ENCODE measurements around the gene S100A2.
"Not testable (repeated sequence)": the region's sequence is repeated elsewhere in the genome, so short reads cannot be mapped to it uniquely, and the experiment has no call there.

The S100A2 gene

DNA sequence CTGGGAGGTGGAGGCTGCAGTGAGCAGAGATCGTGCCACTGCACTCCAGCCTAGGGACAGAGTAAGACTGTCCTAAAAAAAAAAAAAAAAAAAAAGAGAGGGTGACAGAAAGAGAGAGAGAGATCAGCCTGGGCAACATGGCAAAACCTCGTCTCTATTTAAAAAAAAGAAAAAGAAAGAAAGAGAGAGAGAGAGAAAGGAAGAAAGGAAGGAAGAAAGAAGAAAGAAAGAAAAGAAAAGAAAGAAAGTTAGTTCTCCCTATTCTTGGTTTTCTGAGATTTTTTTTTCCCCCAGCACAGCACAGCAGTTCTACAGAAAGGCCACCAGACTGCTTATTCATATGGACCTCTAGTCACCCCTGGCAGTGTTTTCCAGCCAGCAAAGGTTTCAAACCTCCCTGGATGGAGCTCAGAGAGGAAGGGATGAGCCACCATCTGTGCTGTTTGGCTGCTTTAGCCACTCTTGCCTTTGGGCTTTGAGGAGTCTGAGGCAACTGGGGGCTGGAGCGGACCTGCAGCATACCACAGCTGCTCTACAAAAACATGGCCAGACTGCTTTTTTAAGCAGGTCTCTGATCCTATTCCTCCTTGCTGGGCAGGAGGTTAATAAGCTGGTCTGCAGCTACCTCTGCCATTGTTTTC is 40.4 kb downstream of the S100A2 start:
- no peaks in the 10 kb centered on the region for H3K36me3 Mint-ChIP-seq (ENCODE audit: low read depth)

DNA sequence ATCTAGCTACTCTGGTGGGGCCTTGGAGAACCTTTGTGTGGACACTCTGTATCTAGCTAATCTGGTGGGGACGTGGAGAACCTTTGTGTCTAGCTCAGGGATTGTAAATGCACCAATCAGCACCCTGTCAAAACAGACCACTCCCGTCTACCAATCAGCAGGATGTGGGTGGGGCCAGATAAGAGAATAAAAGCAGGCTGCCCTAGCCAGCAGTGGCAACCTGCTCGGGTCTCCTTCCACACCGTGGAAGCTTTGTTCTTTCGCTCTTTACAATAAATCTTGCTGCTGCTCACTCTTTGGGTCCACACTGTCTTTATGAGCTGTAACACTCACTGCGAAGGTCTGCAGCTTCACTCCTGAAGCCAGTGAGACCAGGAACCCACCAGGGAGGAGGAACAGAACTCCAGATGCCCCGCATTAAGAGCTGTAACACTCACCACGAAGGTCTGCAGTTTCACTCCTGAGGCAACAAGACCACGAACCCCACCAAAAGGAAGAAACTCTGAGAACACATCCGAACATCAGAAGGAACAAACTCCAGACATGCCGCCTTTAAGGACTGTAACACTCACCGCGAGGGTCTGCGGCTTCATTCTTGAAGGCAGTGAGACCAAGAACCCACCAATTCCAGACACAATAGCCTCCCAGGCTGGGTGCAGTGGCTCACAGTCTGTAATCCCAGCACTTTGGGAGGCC is 43.1 kb downstream of the S100A2 start:
- not testable (repeated sequence) for H3K27ac Mint-ChIP-seq; H3K36me3 Mint-ChIP-seq (ENCODE audit: low read depth); H3K9me3 Mint-ChIP-seq; H3K4me1 Mint-ChIP-seq (ENCODE audit: low read depth); H3K27me3 Mint-ChIP-seq
- H3K4me3 Mint-ChIP-seq: peak overlapping the region; percentile 28

More for the DNA sequence above, 40.4 kb downstream of the S100A2 start:
- peaks cover 12% of the 10 kb centered on the region for H3K4me1 Mint-ChIP-seq (ENCODE audit: low read depth)
- no peak overlapping the region for H3K4me3 Mint-ChIP-seq
- H3K27ac Mint-ChIP-seq: peak overlapping the region; percentile 45
- H3K27me3 Mint-ChIP-seq: no peaks in the 10 kb centered on the region
- no peaks in the 10 kb centered on the region for H3K9me3 Mint-ChIP-seq

DNA sequence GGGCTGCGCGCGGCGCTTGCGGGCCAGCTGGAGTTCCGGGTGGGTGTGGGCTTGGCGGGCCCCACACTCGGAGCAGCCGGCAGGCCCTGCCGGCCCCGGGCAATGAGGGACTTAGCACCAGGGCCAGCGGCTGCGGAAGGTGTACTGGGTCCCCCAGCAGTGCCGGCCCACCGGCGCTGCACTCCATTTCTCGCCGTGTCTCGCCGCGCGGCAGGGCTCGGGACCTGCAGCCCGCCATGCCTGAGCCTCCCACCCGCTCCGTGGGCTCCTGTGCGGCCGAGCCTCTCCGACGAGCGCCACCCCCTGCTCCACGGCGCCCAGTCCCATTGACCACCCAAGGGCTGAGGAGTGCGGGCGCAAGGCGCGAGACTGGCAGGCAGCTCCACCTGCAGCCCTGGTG is 43.8 kb downstream of the S100A2 start:
- not testable (repeated sequence) for H3K4me1 Mint-ChIP-seq (ENCODE audit: low read depth); H3K27me3 Mint-ChIP-seq; H3K9me3 Mint-ChIP-seq; H3K27ac Mint-ChIP-seq; H3K4me3 Mint-ChIP-seq; H3K36me3 Mint-ChIP-seq (ENCODE audit: low read depth)

DNA sequence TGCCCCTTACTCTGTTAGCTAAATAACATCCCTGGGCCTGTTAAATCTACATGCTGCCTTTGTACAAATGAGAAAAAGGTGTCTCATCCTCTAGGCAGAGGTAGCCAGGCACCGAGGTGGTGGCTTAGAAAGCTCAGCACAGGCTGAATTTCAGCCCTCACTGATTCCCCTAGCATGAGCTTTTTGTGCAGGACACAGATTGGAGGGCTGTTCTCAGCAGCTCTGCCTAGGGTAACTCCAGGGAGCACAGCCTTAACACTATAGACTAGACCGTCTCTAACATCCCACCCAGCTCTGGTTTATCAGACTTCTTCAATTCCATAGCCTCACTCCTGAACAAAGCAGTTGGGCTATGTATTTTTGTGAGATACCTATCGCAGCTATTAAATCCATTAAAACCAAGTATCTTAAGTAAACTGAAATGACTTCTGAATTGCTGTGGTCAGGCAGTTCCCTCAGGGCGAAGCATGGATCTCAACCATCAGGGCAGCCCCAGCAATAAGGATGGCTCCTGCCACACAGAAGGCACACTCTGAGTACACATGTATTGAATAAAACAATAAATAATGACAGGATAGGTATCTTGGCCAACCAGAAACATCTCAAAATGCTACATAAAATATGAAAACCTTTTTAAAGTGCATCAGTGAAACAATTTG is 44.7 kb downstream of the S100A2 start:
- H3K27me3 Mint-ChIP-seq: no peaks in the 10 kb centered on the region
- H3K4me3 Mint-ChIP-seq: no peak overlapping the region
- H3K9me3 Mint-ChIP-seq: no peaks in the 10 kb centered on the region
- H3K4me1 Mint-ChIP-seq (ENCODE audit: low read depth): peaks cover 10% of the 10 kb centered on the region
- no peaks in the 10 kb centered on the region for H3K36me3 Mint-ChIP-seq (ENCODE audit: low read depth)
- no peak overlapping the region for H3K27ac Mint-ChIP-seq

DNA sequence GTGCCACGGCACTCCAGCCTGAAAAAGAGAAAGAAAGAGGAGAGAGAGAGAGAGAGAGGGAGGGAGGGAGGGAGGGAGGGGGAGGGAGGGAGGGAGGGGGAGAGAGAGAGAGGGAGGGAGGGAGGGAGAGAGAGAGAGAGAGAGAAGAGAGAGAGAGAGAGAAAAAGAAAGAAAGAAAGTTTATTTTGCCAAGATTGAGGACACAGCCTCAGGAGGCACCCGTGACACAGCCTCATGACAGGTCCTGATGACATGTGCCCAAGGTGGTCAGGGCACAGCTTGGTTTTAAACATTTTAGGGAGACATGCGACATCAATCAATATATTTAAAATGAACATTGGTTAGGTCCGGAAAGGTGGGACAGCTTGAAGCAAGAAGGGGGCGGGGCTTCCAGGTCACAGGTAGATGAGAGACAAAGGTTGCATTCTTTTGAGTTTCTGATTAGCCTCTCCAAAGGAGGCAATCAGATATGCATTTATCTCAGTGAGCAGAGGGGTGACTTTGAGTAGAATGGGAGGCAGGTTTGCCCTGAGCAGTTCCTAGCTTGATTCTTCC is 45.4 kb downstream of the S100A2 start:
- H3K9me3 Mint-ChIP-seq; H3K36me3 Mint-ChIP-seq (ENCODE audit: low read depth); H3K4me1 Mint-ChIP-seq (ENCODE audit: low read depth); H3K27ac Mint-ChIP-seq; H3K27me3 Mint-ChIP-seq; H3K4me3 Mint-ChIP-seq: not testable (repeated sequence)

DNA sequence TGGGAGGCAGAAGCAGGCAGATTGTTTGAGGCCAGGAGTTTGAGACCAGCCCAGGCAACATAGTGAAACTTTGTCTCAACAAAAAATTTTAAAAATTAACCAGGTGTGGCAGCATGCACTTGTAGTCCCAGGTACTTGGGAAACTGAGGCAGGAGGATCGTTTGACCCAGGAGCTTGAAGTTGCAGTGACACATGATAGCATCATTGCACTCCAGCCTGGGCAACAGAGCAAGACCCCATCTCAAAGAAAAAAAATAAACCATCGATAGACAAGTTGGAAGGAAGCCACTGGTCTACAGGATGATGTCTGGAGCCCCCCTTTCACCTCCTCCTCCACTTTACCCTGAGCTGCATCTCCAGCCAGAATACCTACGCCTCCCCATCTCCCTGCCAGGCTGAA is 46.4 kb downstream of the S100A2 start:
- no peaks in the 10 kb centered on the region for H3K27me3 Mint-ChIP-seq
- no peaks in the 10 kb centered on the region for H3K36me3 Mint-ChIP-seq (ENCODE audit: low read depth)
- no peak overlapping the region for H3K4me3 Mint-ChIP-seq
- peaks cover 10% of the 10 kb centered on the region for H3K4me1 Mint-ChIP-seq (ENCODE audit: low read depth)
- H3K9me3 Mint-ChIP-seq: no peaks in the 10 kb centered on the region
- H3K27ac Mint-ChIP-seq: no peak overlapping the region

DNA sequence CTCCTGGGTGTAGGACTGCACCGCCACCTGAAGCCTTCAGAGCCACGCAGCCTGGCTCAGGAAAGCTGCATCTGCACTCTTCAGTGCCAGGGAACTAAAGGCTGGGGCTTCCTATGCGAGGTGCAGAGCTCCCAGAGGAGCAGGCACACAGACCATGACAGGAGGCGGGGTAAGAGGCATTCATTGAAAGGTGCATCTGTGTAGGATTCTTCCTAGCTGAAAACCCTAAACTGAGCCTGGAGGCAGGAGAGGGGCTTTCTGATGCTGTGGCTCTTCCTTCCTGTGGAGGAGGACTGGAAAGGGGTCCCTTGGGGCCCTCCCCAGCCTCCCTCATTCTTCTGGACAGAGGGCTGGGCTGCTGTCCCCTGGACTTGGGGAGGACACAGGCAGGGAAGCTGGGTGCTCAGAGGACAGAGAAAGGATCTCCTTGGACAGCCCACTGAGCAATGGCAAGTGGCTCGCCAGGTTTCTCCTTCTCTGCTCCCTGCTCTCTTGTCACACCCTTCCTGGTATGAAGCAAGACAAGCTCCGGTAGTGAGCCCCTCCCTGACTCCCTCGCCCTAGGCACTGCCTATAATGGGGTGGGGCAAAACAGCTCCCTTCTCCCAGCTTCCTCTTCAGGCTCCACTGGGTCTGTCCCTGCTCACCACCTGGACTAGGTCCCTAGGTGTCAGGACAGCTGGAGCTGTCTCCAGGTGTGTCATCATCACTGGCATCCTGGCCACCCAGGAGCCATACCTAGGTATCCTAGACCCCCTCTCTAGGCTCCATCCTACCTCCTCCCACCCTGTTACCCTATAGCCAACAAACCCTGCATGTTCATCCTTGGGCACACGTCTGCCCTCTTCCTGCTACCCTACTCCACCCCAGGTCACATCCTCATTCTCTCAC is 49.9 kb downstream of the S100A2 start:
- Mint-ChIP-seq H3K4me3 (no peak overlapping the region), H3K9me3 (no peaks in the 10 kb centered on the region), H3K4me1 (ENCODE audit: low read depth) (peaks cover 12% of the 10 kb centered on the region), H3K27ac (no peak overlapping the region), H3K27me3 (no peaks in the 10 kb centered on the region), H3K36me3 (ENCODE audit: low read depth) (no peaks in the 10 kb centered on the region)

DNA sequence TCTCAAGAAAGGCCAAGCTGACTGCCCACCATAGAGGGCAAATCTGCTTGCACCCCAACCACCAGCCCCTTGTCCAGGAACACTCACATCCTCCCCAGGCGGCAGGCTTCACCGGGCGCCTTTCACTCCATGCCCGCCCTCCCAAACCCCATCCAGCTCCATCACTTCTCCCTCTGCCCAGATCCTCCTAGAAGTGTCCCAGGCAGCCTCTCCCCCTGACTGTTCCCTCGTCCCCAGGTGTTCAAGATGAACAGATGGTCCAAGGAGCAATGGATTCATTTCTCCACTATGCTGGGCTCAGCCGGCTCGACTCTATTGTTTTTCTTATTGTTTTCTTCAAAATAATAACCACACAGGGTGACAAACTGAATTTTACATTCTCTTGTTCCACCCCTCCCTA is 52.0 kb downstream of the S100A2 start:
- Mint-ChIP-seq H3K9me3 (no peaks in the 10 kb centered on the region), H3K4me3 (no peak overlapping the region), H3K36me3 (ENCODE audit: low read depth) (no peaks in the 10 kb centered on the region), H3K4me1 (ENCODE audit: low read depth) (peaks cover 12% of the 10 kb centered on the region), H3K27me3 (no peaks in the 10 kb centered on the region), H3K27ac (no peak overlapping the region)

DNA sequence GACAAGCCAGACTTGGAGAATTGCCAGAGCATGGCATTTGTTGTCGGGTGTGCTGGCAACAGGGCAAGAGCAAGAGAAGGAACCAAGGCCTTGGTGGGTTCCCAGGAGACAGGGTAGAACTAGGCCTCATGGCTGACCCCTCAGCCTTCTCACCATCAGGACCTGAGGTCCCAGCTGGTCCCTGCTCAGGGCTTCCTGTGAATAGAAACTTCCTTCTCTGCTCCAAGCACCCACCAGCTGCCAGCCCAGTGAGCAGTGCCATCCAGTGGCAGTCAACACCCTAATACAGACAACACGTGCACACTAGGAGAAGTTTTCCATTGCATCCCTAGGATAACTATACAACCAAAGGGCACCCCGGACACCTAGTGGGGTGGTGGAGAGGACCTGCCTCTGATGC is 52.6 kb downstream of the S100A2 start:
- H3K9me3 Mint-ChIP-seq: no peaks in the 10 kb centered on the region
- peaks cover 9% of the 10 kb centered on the region for H3K4me1 Mint-ChIP-seq (ENCODE audit: low read depth)
- H3K27ac Mint-ChIP-seq: no peak overlapping the region
- no peaks in the 10 kb centered on the region for H3K36me3 Mint-ChIP-seq (ENCODE audit: low read depth)
- no peaks in the 10 kb centered on the region for H3K27me3 Mint-ChIP-seq
- H3K4me3 Mint-ChIP-seq: no peak overlapping the region
